ENCODE results near the gene NBEA.
"Not testable (repeated sequence)": the region's sequence is repeated elsewhere in the genome, so short reads cannot be mapped to it uniquely, and the experiment has no call there.

The NBEA gene

GRCh38 chr13:35599384-35599783, 657.3 kb downstream of the NBEA start:
- DNase-seq = no peak

- DNase-seq = no peak
These were observed 658.1 kb downstream of the NBEA start for GRCh38 chr13:35600137-35600536.

- no peak for DNase-seq
These were observed 661.7 kb downstream of the NBEA start for GRCh38 chr13:35603593-35604285.

GRCh38 chr13:35614666-35615065, 672.6 kb downstream of the NBEA start:
- DNase-seq = no peak

- DNase-seq = no peak
These were observed 675.4 kb downstream of the NBEA start for GRCh38 chr13:35617420-35617819.

GRCh38 chr13:35618565-35619083, 676.6 kb downstream of the NBEA start:
- DNase-seq = no peak

GRCh38 chr13:35621989-35622388, 679.9 kb downstream of the NBEA start:
- no peak for DNase-seq

GRCh38 chr13:35629026-35629425, 687.0 kb downstream of the NBEA start:
- no peak for DNase-seq

GRCh38 chr13:35630551-35631275, 688.6 kb downstream of the NBEA start:
- DNase-seq = peak; percentile 50

- DNase-seq = no peak
These were observed 689.6 kb downstream of the NBEA start for GRCh38 chr13:35631666-35632065.

GRCh38 chr13:35643625-35644024, 701.6 kb downstream of the NBEA start:
- no peak for DNase-seq

- DNase-seq = no peak
These were observed 704.1 kb downstream of the NBEA start for GRCh38 chr13:35646056-35646774.

GRCh38 chr13:35648201-35648600, 706.1 kb downstream of the NBEA start:
- DNase-seq = no peak

- no peak for DNase-seq
These were observed 707.1 kb downstream of the NBEA start for GRCh38 chr13:35649162-35649561.

- no peak for DNase-seq
These were observed 717.7 kb downstream of the NBEA start for GRCh38 chr13:35659796-35660195.

- no peak for DNase-seq
These were observed 722.7 kb downstream of the NBEA start for GRCh38 chr13:35664747-35665146.

GRCh38 chr13:35669321-35669720, 727.3 kb downstream of the NBEA start:
- DNase-seq = no peak

- DNase-seq = no peak
These were observed 730.5 kb downstream of the NBEA start for GRCh38 chr13:35672611-35673010.

GRCh38 chr13:35675651-35676050, 733.6 kb downstream of the NBEA start:
- DNase-seq = no peak

- not testable (repeated sequence) for DNase-seq
These were observed 735.8 kb downstream of the NBEA start for GRCh38 chr13:35677863-35678262.

- no peak for DNase-seq
These were observed 739.6 kb downstream of the NBEA start for GRCh38 chr13:35681685-35682084.

GRCh38 chr13:35684432-35684831, 742.4 kb downstream of the NBEA start:
- DNase-seq = no peak

GRCh38 chr13:35687336-35687735, 745.3 kb downstream of the NBEA start:
- DNase-seq = no peak

All from NCI-H2227 treated with DMSO at 0.1 percent for 48 hours (cell line).